Measurements from ENCODE around the gene SEMA5B.

GRCh38 chr3:123012652-123013051 lies 14.9 kb downstream of the SEMA5B start:
- TF ChIP-seq CTCF (conservative IDR thresholded peaks at IDR 0.05; ENCODE audit: low read depth, low read length): no peak
- TF ChIP-seq NFE2L2 (IDR thresholded peaks at IDR 0.05; ENCODE audit: low read depth, low read length): no peak
- TF ChIP-seq USF2 (IDR thresholded peaks at IDR 0.05; ENCODE audit: low read depth, low read length): no peak
- TF ChIP-seq POLR2A (IDR thresholded peaks at IDR 0.05; ENCODE audit: low read depth, low read length): no peak
- no peak for TF ChIP-seq RAD21 (IDR thresholded peaks at IDR 0.05; ENCODE audit: low read length)
- no peak for TF ChIP-seq RFX5 (IDR thresholded peaks at IDR 0.05; ENCODE audit: low read depth, low read length)
- TF ChIP-seq MAFK (IDR thresholded peaks at IDR 0.05; ENCODE audit: low read depth, low read length): no peak
- TF ChIP-seq CEBPB (IDR thresholded peaks at IDR 0.05; ENCODE audit: low read depth, low read length): no peak

Measured in IMR-90 (cell line).